CD4-positive, alpha-beta T cell treated with Interleukin-10 for 1 hour (primary cell): ENCODE measurements around the gene TCEA2.
A peak's percentile ranks its signal among the peaks of the same experiment; 100 is the strongest.

ENCODE experiments used
- DNase-seq: peaks from one replicate; pipeline ENCODE4 v3.0.0-alpha.2; 2020

The TCEA2 gene

GRCh38 chr20:64050261-64051032 is 12.6 kb upstream of the TCEA2 start:
- DNase-seq: no peak

GRCh38 chr20:64051033-64051452 is 12.0 kb upstream of the TCEA2 start:
- no peak for DNase-seq

GRCh38 chr20:64051561-64052325 is 11.3 kb upstream of the TCEA2 start:
- DNase-seq: no peak

GRCh38 chr20:64052326-64052722 is 10.7 kb upstream of the TCEA2 start:
- DNase-seq: no peak

- DNase-seq: no peak
These were observed 9.8 kb upstream of the TCEA2 start for GRCh38 chr20:64052987-64053840.

GRCh38 chr20:64053841-64054661 is 8.9 kb upstream of the TCEA2 start:
- no peak for DNase-seq

GRCh38 chr20:64055396-64055892 is 7.6 kb upstream of the TCEA2 start:
- DNase-seq: no peak

- no peak for DNase-seq
These were observed 6.9 kb upstream of the TCEA2 start for GRCh38 chr20:64055893-64056638.

GRCh38 chr20:64056639-64056888 is 6.4 kb upstream of the TCEA2 start:
- no peak for DNase-seq

GRCh38 chr20:64056889-64057627 is 5.9 kb upstream of the TCEA2 start:
- no peak for DNase-seq

GRCh38 chr20:64057628-64058498 is 5.1 kb upstream of the TCEA2 start:
- peak; percentile 80 for DNase-seq

GRCh38 chr20:64058536-64058935 is 4.5 kb upstream of the TCEA2 start:
- DNase-seq: no peak

- DNase-seq: no peak
These were observed 762 bp upstream of the TCEA2 start for GRCh38 chr20:64062276-64062595.

GRCh38 chr20:64063389-64064144 is 569 bp downstream of the TCEA2 start:
- DNase-seq: no peak

GRCh38 chr20:64064145-64064698 is 1.2 kb downstream of the TCEA2 start:
- no peak for DNase-seq

- DNase-seq: no peak
These were observed 2.3 kb downstream of the TCEA2 start for GRCh38 chr20:64065062-64065973.

GRCh38 chr20:64065974-64066343 is 3.0 kb downstream of the TCEA2 start:
- DNase-seq: peak; percentile 74
